H1 (cell line): ENCODE results near the gene MCAT. TPM values are rescaled to one million over a fixed set of nuclear protein-coding genes. Genes with fewer than 3 reads are reported as not detected.

Experiments used
- CTCF ChIA-PET: fragments of 300-600 bp; sonication (Branson Sonifier 250); formaldehyde crosslinking; loops from one replicate; lab custom pipeline; 2021; ENCODE audit not compliant: partially characterized antibody; lab: Charles Lee
- POLR2A ChIA-PET: fragments of 300-600 bp; sonication (Branson Sonifier 250); formaldehyde crosslinking; loops from one replicate; lab custom pipeline; 2021; ENCODE audit warnings: inconsistent platforms; ENCODE audit not compliant: partially characterized antibody; lab: Charles Lee
- DNase-seq, 2 experiments: peaks; one replicate each; pipeline versions ENCODE4 v3.0.0 to v3.0.0-alpha.2; 2010 to 2022; ENCODE audit warnings: low spot score in 2 of 2, low read depth in 1 of 2, mixed read lengths in 1 of 2
- FAIRE-seq: peaks from 2 replicates; lab custom pipeline; 2011; peaks lifted over from hg19 to GRCh38; lab: Jason Lieb, UNC
- H2AFZ ChIP-seq: 2 replicates; pipeline ENCODE4 v1.8.1; 2012; ENCODE audit warnings: low read length, inconsistent platforms
- H2AK5ac ChIP-seq: 2 replicates; pipeline ENCODE4 v1.6.1; 2013; ENCODE audit warnings: low read depth, low read length
- H2BK120ac ChIP-seq: replicated peaks from 2 replicates; pipeline ENCODE3; 2013; ENCODE audit warnings: low read depth, low read length, inconsistent platforms
- H2BK12ac ChIP-seq: 2 replicates; pipeline ENCODE4 v1.6.1; 2013; ENCODE audit warnings: low read depth, low read length
- H2BK15ac ChIP-seq: 2 replicates; pipeline ENCODE4 v1.6.1; 2013; ENCODE audit warnings: low read length
- H2BK20ac ChIP-seq: 2 replicates; pipeline ENCODE4 v1.6.1; 2013; ENCODE audit warnings: low read length
- H2BK5ac ChIP-seq: 2 replicates; pipeline ENCODE4 v1.6.1; 2013; ENCODE audit warnings: low read depth, low read length
- H3K14ac ChIP-seq: 2 replicates; pipeline ENCODE4 v1.6.1; 2013; ENCODE audit warnings: inconsistent platforms; ENCODE audit not compliant: insufficient read length
- H3K18ac ChIP-seq: 2 replicates; pipeline ENCODE4 v1.6.1; 2013; ENCODE audit warnings: low read length; ENCODE audit errors: extremely low read depth
- H3K23ac ChIP-seq: 2 replicates; pipeline ENCODE4 v1.6.1; 2013; ENCODE audit warnings: inconsistent platforms; ENCODE audit not compliant: insufficient read length
- H3K23me2 ChIP-seq: 2 replicates; pipeline ENCODE4 v1.6.1; 2013; ENCODE audit warnings: low read depth, low read length
- H3K27ac ChIP-seq: 2 replicates; pipeline ENCODE4 v1.6.1; 2011; ENCODE audit warnings: low read depth, low read length, inconsistent platforms
- H3K27me3 ChIP-seq, 4 experiments: replicated peaks in 1 of 4; 1 replicate in 1 of 4; 2 replicates in 3 of 4; pipeline versions ENCODE4 v1.6.1 to v1.8.1; 2011 to 2013; ENCODE audit warnings: low read length in 3 of 4, mild to moderate bottlenecking in 3 of 4, inconsistent platforms in 2 of 4, mixed read lengths in 2 of 4, moderate library complexity in 1 of 4; ENCODE audit not compliant: control insufficient read depth in 3 of 4, insufficient read depth in 3 of 4; ENCODE audit errors: extremely low read depth in 1 of 4
- H3K36me3 ChIP-seq, 4 experiments: 2 replicates each; pipeline versions ENCODE4 v1.6.1 to v1.8.1; 2011 to 2013; ENCODE audit warnings: mild to moderate bottlenecking in 4 of 4, low read length in 3 of 4, moderate library complexity in 2 of 4, control low read depth in 1 of 4, inconsistent platforms in 1 of 4; ENCODE audit not compliant: insufficient read depth in 4 of 4, control insufficient read depth in 2 of 4
- H3K4ac ChIP-seq: replicated peaks from 2 replicates; pipeline ENCODE3; 2013; ENCODE audit warnings: low read length, low read depth, mixed read lengths, inconsistent platforms; ENCODE audit not compliant: insufficient read length
- H3K4me1 ChIP-seq, 4 experiments: replicated peaks in 1 of 4; 1 replicate in 1 of 4; 2 replicates in 3 of 4; pipeline versions ENCODE4 v1.6.1 to v1.8.1; 2011 to 2013; ENCODE audit warnings: low read length in 3 of 4, inconsistent platforms in 2 of 4, mixed read lengths in 1 of 4; ENCODE audit not compliant: insufficient read depth in 4 of 4, control insufficient read depth in 3 of 4
- H3K4me2 ChIP-seq, 2 experiments: 2 replicates each; pipeline versions ENCODE4 v1.6.1 to v1.8.1; 2011 to 2013; ENCODE audit warnings: low read depth in 2 of 2, low read length in 2 of 2, control low read depth in 1 of 2, inconsistent platforms in 1 of 2, mild to moderate bottlenecking in 1 of 2; ENCODE audit not compliant: insufficient read depth in 1 of 2
- H3K4me3 ChIP-seq, 4 experiments: fragments of 200-600, 300-600 bp in 1 of 4; sonication (generic), shearing (Covaris generic), sonication (Bioruptor Twin) in 1 of 4; 2 replicates each; pipeline versions ENCODE4 v1.5.1 to v1.8.1; 2011 to 2016; ENCODE audit warnings: low read length in 4 of 4, low read depth in 3 of 4, control low read depth in 2 of 4, inconsistent platforms in 2 of 4, mild to moderate bottlenecking in 2 of 4, mixed read lengths in 1 of 4, moderate library complexity in 1 of 4; ENCODE audit not compliant: insufficient read depth in 2 of 4; ENCODE audit errors: extremely low read depth in 1 of 4
- H3K56ac ChIP-seq: replicated peaks from 2 replicates; pipeline ENCODE3; 2013; ENCODE audit warnings: low read depth, mild to moderate bottlenecking, mixed read lengths, low read length, inconsistent platforms; ENCODE audit not compliant: insufficient read length
- H3K79me1 ChIP-seq: 2 replicates; pipeline ENCODE4 v1.6.1; 2013; ENCODE audit warnings: low read depth, low read length, control low read depth
- H3K79me2 ChIP-seq, 2 experiments: 2 replicates each; pipeline versions ENCODE4 v1.6.1 to v1.8.1; 2012 to 2013; ENCODE audit warnings: low read length in 2 of 2, mild to moderate bottlenecking in 2 of 2, inconsistent platforms in 1 of 2; ENCODE audit not compliant: insufficient read depth in 2 of 2, control insufficient read depth in 1 of 2
- H3K9ac ChIP-seq, 4 experiments: replicated peaks in 1 of 4; 1 replicate in 1 of 4; 2 replicates in 3 of 4; pipeline versions ENCODE4 v1.6.1 to v1.8.1; 2011 to 2013; ENCODE audit warnings: low read depth in 3 of 4, low read length in 3 of 4, control low read depth in 2 of 4, mild to moderate bottlenecking in 2 of 4, moderate library complexity in 2 of 4, inconsistent platforms in 1 of 4; ENCODE audit errors: extremely low read depth in 1 of 4
- H3K9me3 ChIP-seq, 2 experiments: 2 replicates each; pipeline versions ENCODE4 v1.6.1 to v1.8.1; 2012 to 2013; ENCODE audit warnings: mild to moderate bottlenecking in 2 of 2, moderate library complexity in 2 of 2, control low read depth in 1 of 2, inconsistent platforms in 1 of 2, low read depth in 1 of 2, low read length in 1 of 2, mixed read lengths in 1 of 2; ENCODE audit not compliant: insufficient read depth in 2 of 2
- H4K20me1 ChIP-seq, 2 experiments: replicated peaks in 1 of 2; 2 replicates each; pipeline versions ENCODE3 to v1.8.1; 2011 to 2013; ENCODE audit warnings: inconsistent platforms in 2 of 2, low read length in 2 of 2, mild to moderate bottlenecking in 1 of 2; ENCODE audit not compliant: insufficient read depth in 2 of 2, control insufficient read depth in 1 of 2
- H4K5ac ChIP-seq: 2 replicates; pipeline ENCODE4 v1.6.1; 2013; ENCODE audit warnings: low read length, low read depth, mixed read lengths, inconsistent platforms; ENCODE audit not compliant: insufficient read length
- H4K8ac ChIP-seq: 2 replicates; pipeline ENCODE4 v1.8.0; 2013; ENCODE audit warnings: mild to moderate bottlenecking, moderate library complexity, low read length, inconsistent platforms; ENCODE audit not compliant: insufficient read depth; ENCODE audit errors: extremely low read depth
- H4K91ac ChIP-seq: replicated peaks from 2 replicates; pipeline ENCODE3; 2013; ENCODE audit warnings: low read length, mixed read lengths, inconsistent platforms; ENCODE audit not compliant: insufficient read length
- CBX5 ChIP-seq: fragments of 300-800, 300-1000 bp; sonication (generic); IDR thresholded peaks from 2 replicates; pipeline ENCODE4 v1.7.1; 2016; ENCODE audit warnings: antibody characterized with exemption, low read length, low read depth
- CHD1 ChIP-seq: IDR thresholded peaks from 2 replicates; pipeline ENCODE4 v1.6.1; 2012; ENCODE audit warnings: low read depth, low read length, improper control_type of control experiment
- CHD2 ChIP-seq: IDR thresholded peaks from 2 replicates; pipeline ENCODE4 v1.6.1; 2012; ENCODE audit warnings: low read length, improper control_type of control experiment
- POLR2AphosphoS5 ChIP-seq: IDR thresholded peaks from 2 replicates; pipeline ENCODE4 v1.6.1; 2011; ENCODE audit warnings: low read depth, low read length
- SIRT6 ChIP-seq: IDR thresholded peaks from one replicate; pipeline ENCODE4 v1.7.1; 2012; ENCODE audit warnings: low read length, inconsistent platforms
- SP1 ChIP-seq: IDR thresholded peaks from 2 replicates; pipeline ENCODE4 v1.6.1; 2011; ENCODE audit warnings: low read depth, low read length
- SP4 ChIP-seq: IDR thresholded peaks from 2 replicates; pipeline ENCODE4 v1.6.1; 2012; ENCODE audit warnings: low read length, inconsistent platforms
- SRF ChIP-seq: IDR thresholded peaks from 2 replicates; pipeline ENCODE4 v1.6.1; 2011; ENCODE audit warnings: mild to moderate bottlenecking, low read depth, low read length, moderate library complexity
- YY1 ChIP-seq: IDR thresholded peaks from 2 replicates; pipeline ENCODE4 v1.6.1; 2011; ENCODE audit warnings: low read depth, mild to moderate bottlenecking, low read length
- WGBS, 2 experiments: shearing (Covaris generic) in 1 of 2; methylation state at CpG; one replicate each; pipeline versions ENCODE4 v1.1.6 to v1.1.7; 2013 to 2015; ENCODE audit warnings: low lambda C conversion rate in 2 of 2, mixed read lengths in 2 of 2, inconsistent platforms in 1 of 2, low coverage in 1 of 2, missing lambda C conversion rate in 1 of 2; ENCODE audit not compliant: insufficient replicate concordance in 2 of 2, insufficient coverage in 1 of 2, insufficient read length in 1 of 2; ENCODE audit errors: extremely low coverage in 1 of 2, missing lambda C conversion rate in 1 of 2; 5-methylcytosine and 5-hydroxymethylcytosine counted together
- polyA plus RNA-seq, 7 experiments: library from polyadenylated mRNA; depleted of rRNA in 3 of 7; stranded (reverse) in 5 of 7; unstranded in 2 of 7; fragments of >200 nt in 5 of 7; fragments of 200-250 nt in 2 of 7; gene quantifications; 1 replicate in 5 of 7; 2 replicates in 1 of 7; 4 replicates in 1 of 7; pipeline versions ENCODE4 v1.2.1 to v1.2.3, GENCODE V29; 2011 to 2013; ENCODE audit warnings: missing spikeins in 2 of 7, mixed read lengths in 2 of 7
- total RNA-seq: library from RNA; stranded (reverse); fragmentation: NEBNext Ultra II Directional; extraction: Animal tissue kit (Norgen Biotek cat#: 25700); gene quantifications from 2 replicates; pipeline ENCODE4 v1.2.1, GENCODE V29; 2021
- TF ChIP-seq, protein P1 (sequence below): IDR thresholded peaks from 2 replicates; pipeline ENCODE4 v1.6.1; 2012; ENCODE audit warnings: inconsistent platforms

The MCAT gene
- total and polyA plus RNA-seq, 2 of the 8 experiments (the other 6 are each of a cell fraction or from before 2014, with no cell fraction given) = 15.8 to 17.4 TPM

DNA sequence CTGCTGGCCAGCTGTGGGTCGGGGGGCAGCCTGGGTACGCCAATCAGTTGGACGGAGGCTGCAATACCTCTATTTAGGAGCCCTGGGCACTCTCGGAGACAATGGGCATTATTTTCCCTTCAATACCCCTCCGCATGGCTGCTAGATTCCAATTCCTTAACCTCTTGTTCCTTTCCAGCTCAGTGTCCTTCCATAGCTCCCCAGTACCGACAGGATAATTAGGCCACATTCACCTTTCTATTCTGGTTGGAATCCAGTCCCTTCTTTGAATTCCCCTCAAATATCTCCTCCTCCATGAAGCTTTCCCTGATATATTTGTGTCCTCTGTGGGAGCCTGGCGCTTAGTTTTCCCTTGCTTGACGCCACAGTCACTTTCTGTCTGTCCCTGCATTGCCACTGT lies 36.9 kb downstream of the MCAT start:
- Histone ChIP-seq H2BK5ac (no peak overlapping the region), H4K8ac (no peak overlapping the region)
- WGBS, 2 experiments = 94% methylated on average over 8 of the region's 8 CpGs; no CpG with 5 or more reads in 1 of the 2 experiments
- no peak for TF ChIP-seq CBX5
- no peak for TF ChIP-seq SP1
- no peak for TF ChIP-seq POLR2AphosphoS5
- no peak for TF ChIP-seq SIRT6
- TF ChIP-seq SRF = no peak
- no peak for TF ChIP-seq CHD1
- no peak for TF ChIP-seq CHD2
- TF ChIP-seq SP4 = no peak
- no peak for TF ChIP-seq YY1
- TF ChIP-seq, protein P1, sequence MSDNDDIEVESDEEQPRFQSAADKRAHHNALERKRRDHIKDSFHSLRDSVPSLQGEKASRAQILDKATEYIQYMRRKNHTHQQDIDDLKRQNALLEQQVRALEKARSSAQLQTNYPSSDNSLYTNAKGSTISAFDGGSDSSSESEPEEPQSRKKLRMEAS = no peak
- TF ChIP-seq, all 59 proteins: peak for 0
- Histone ChIP-seq H3K18ac (no peak overlapping the region), H2BK12ac (no peak overlapping the region), H3K4me1 (no peaks in the 10 kb centered on the region; a peak in 2 of 7 replicates), H3K23ac (no peak overlapping the region), H3K79me2 (no peaks in the 10 kb centered on the region), H3K27me3 (peaks cover 3 to 26% (median 25%) of the 10 kb centered on the region in 4 experiments), H2BK15ac (no peak overlapping the region), H3K36me3 (no peaks in the 10 kb centered on the region), H2AFZ (no peak overlapping the region), H4K91ac (no peak overlapping the region), H4K20me1 (no peaks in the 10 kb centered on the region), H2BK120ac (no peak overlapping the region), H3K9ac (no peak overlapping the region), H3K9me3 (no peaks in the 10 kb centered on the region), H3K23me2 (peaks cover 10% of the 10 kb centered on the region; the same call in 1 of the 2 replicates), H3K79me1 (no peaks in the 10 kb centered on the region), H3K4me2 (no peak overlapping the region), H2BK20ac (0 out of 2 replicates have a peak overlapping the region, but pooled peaks have one; percentile 80), H3K56ac (no peak overlapping the region), H2AK5ac (no peak overlapping the region), H3K4me3 (no peak overlapping the region), H4K5ac (no peak overlapping the region), H3K14ac (no peak overlapping the region), H3K4ac (no peak overlapping the region), H3K27ac (no peak overlapping the region)
- POLR2A ChIA-PET = interaction anchor here (1.0 kb wide), 1 partner anchor 91 kb away, joined by 5 read pairs; the partner anchor contains the start of gene PACSIN2
- CTCF ChIA-PET = interaction anchor here (0.9 kb wide), 1 partner anchor 8 kb away, joined by 4 read pairs; no protein-coding TSS in a partner anchor
- no peak for FAIRE-seq
- no peak for DNase-seq
